ENCODE data around the gene GLT8D1. TPM values are rescaled to one million over a fixed set of nuclear protein-coding genes. Genes with fewer than 3 reads are reported as not detected.

The GLT8D1 gene
- total RNA-seq, 2 experiments from 2014 or later: 34.0 to 35.6 TPM

GRCh38 chr3:52670621-52671521, 34.7 kb downstream of the GLT8D1 start:
- Histone ChIP-seq H3K27ac (ENCODE audit: low read depth, low read length, poor library complexity, severe bottlenecking) (no peak overlapping the region), H3K9me3 (ENCODE audit: low read length) (no peaks in the 10 kb centered on the region), H3K9me2 (ENCODE audit: insufficient read depth, low read length) (no peaks in the 10 kb centered on the region), H3K36me3 (ENCODE audit: insufficient read depth, low read length) (peaks cover 84% of the 10 kb centered on the region), H3K4me1 (ENCODE audit: insufficient read depth, low read length, poor library complexity, severe bottlenecking) (no peaks in the 10 kb centered on the region), H4K20me1 (ENCODE audit: insufficient read depth, low read length) (0 out of 2 replicates have a peak, but pooled peaks cover 6% of the 10 kb centered on the region), H3K79me2 (ENCODE audit: insufficient read depth, low read depth, low read length) (peaks cover 19% of the 10 kb centered on the region; the same call in 1 of the 2 replicates), H2AFZ (ENCODE audit: low read length) (no peak overlapping the region), H3K4me2 (ENCODE audit: low read length) (no peak overlapping the region), H3K4me3 (ENCODE audit: low read depth, low read length, poor library complexity, severe bottlenecking) (no peak overlapping the region)
- ChIA-PET POLR2A (no interaction called here), CTCF (ENCODE audit: unreplicated experiment) (no interaction called here)
- no peak for DNase-seq (ENCODE audit: low spot score)
- no TSS peak for BruUV-seq (replicated peaks)
- no peak for TF ChIP-seq CTCF (conservative IDR thresholded peaks at IDR 0.05; ENCODE audit: low read length)
- TF ChIP-seq EZH2phosphoT487 (IDR thresholded peaks at IDR 0.05; ENCODE audit: borderline replicate concordance, low read depth, low read length): no peak
- intact Hi-C loops (cut with micrococcal nuclease; ENCODE audit: unreplicated experiment): no loop called here

- intact Hi-C loops (cut with micrococcal nuclease; ENCODE audit: unreplicated experiment): no loop called here
- ChIA-PET CTCF (ENCODE audit: unreplicated experiment) (no interaction called here), POLR2A (no interaction called here)
- Histone ChIP-seq H3K36me3 (ENCODE audit: insufficient read depth, low read length) (peaks cover 96% of the 10 kb centered on the region), H4K20me1 (ENCODE audit: insufficient read depth, low read length) (no peaks in the 10 kb centered on the region), H3K4me1 (ENCODE audit: insufficient read depth, low read length, poor library complexity, severe bottlenecking) (no peaks in the 10 kb centered on the region), H3K9me3 (ENCODE audit: low read length) (no peaks in the 10 kb centered on the region), H3K27ac (ENCODE audit: low read depth, low read length, poor library complexity, severe bottlenecking) (no peak overlapping the region), H2AFZ (ENCODE audit: low read length) (no peak overlapping the region), H3K9me2 (ENCODE audit: insufficient read depth, low read length) (no peaks in the 10 kb centered on the region), H3K79me2 (ENCODE audit: insufficient read depth, low read depth, low read length) (no peaks in the 10 kb centered on the region), H3K4me2 (ENCODE audit: low read length) (no peak overlapping the region), H3K4me3 (ENCODE audit: low read depth, low read length, poor library complexity, severe bottlenecking) (no peak overlapping the region)
- no TSS peak for BruUV-seq (replicated peaks)
- no peak for DNase-seq (ENCODE audit: low spot score)
- TF ChIP-seq CTCF (conservative IDR thresholded peaks at IDR 0.05; ENCODE audit: low read length): no peak
- no peak for TF ChIP-seq EZH2phosphoT487 (IDR thresholded peaks at IDR 0.05; ENCODE audit: borderline replicate concordance, low read depth, low read length)
These were observed 42.5 kb downstream of the GLT8D1 start for GRCh38 chr3:52663098-52663497.

GRCh38 chr3:52660046-52660445, 45.5 kb downstream of the GLT8D1 start:
- Histone ChIP-seq H3K27ac (ENCODE audit: low read depth, low read length, poor library complexity, severe bottlenecking) (no peak overlapping the region), H3K9me2 (ENCODE audit: insufficient read depth, low read length) (no peaks in the 10 kb centered on the region), H3K9me3 (ENCODE audit: low read length) (no peaks in the 10 kb centered on the region), H3K4me3 (ENCODE audit: low read depth, low read length, poor library complexity, severe bottlenecking) (no peak overlapping the region), H3K4me2 (ENCODE audit: low read length) (no peak overlapping the region), H4K20me1 (ENCODE audit: insufficient read depth, low read length) (no peaks in the 10 kb centered on the region), H2AFZ (ENCODE audit: low read length) (no peak overlapping the region), H3K79me2 (ENCODE audit: insufficient read depth, low read depth, low read length) (no peaks in the 10 kb centered on the region), H3K4me1 (ENCODE audit: insufficient read depth, low read length, poor library complexity, severe bottlenecking) (peaks cover 3% of the 10 kb centered on the region), H3K36me3 (ENCODE audit: insufficient read depth, low read length) (peaks cover 98% of the 10 kb centered on the region)
- CTCF ChIA-PET (ENCODE audit: unreplicated experiment): no interaction called here
- TF ChIP-seq EZH2phosphoT487 (IDR thresholded peaks at IDR 0.05; ENCODE audit: borderline replicate concordance, low read depth, low read length) (no peak), CTCF (conservative IDR thresholded peaks at IDR 0.05; ENCODE audit: low read length) (no peak)
- POLR2A ChIA-PET: no interaction called here
- intact Hi-C loops (cut with micrococcal nuclease; ENCODE audit: unreplicated experiment): no loop called here
- no peak for DNase-seq (ENCODE audit: low spot score)
- BruUV-seq (replicated peaks): no TSS peak
